BLaER1 (cell line): Measurements from ENCODE around the gene CLEC6A.

Experiments
- H3K27ac ChIP-seq: shearing (Covaris generic); formaldehyde crosslinking; 2 replicates; pipeline ENCODE4 v1.8.1; 2022
- H3K27me3 ChIP-seq: shearing (Covaris generic); formaldehyde crosslinking; 2 replicates; pipeline ENCODE4 v1.8.1; 2022
- H3K36me3 ChIP-seq: shearing (Covaris generic); formaldehyde crosslinking; 2 replicates; pipeline ENCODE4 v1.8.1; 2022
- H3K4me1 ChIP-seq: shearing (Covaris generic); formaldehyde crosslinking; 2 replicates; pipeline ENCODE4 v1.8.1; 2022
- H3K4me2 ChIP-seq: shearing (Covaris generic); formaldehyde crosslinking; 2 replicates; pipeline ENCODE4 v1.8.1; 2022
- H3K4me3 ChIP-seq: shearing (Covaris generic); formaldehyde crosslinking; 2 replicates; pipeline ENCODE4 v1.8.1; 2022
- H3K9ac ChIP-seq: shearing (Covaris generic); formaldehyde crosslinking; 2 replicates; pipeline ENCODE4 v1.8.1; 2022
- H3K9me3 ChIP-seq: shearing (Covaris generic); formaldehyde crosslinking; 2 replicates; pipeline ENCODE4 v1.8.1; 2022
- H4K20me1 ChIP-seq: shearing (Covaris generic); formaldehyde crosslinking; 2 replicates; pipeline ENCODE4 v1.8.1; 2022
- Cebpa-rat ChIP-seq: shearing (Covaris generic); IDR thresholded peaks from 2 replicates; pipeline ENCODE4 v1.8.1; 2022

The CLEC6A gene

GRCh38 chr12:8455271-8455670 lies 491 bp upstream of the CLEC6A start:
- Histone ChIP-seq H3K4me2 (no peak overlapping the region), H3K27me3 (no peaks in the 10 kb centered on the region), H4K20me1 (no peaks in the 10 kb centered on the region), H3K9me3 (no peaks in the 10 kb centered on the region), H3K9ac (no peak overlapping the region), H3K4me3 (no peak overlapping the region), H3K36me3 (no peaks in the 10 kb centered on the region), H3K4me1 (no peaks in the 10 kb centered on the region), H3K27ac (no peak overlapping the region)
- no peak for TF ChIP-seq Cebpa-rat

GRCh38 chr12:8461426-8461825 lies 5.7 kb downstream of the CLEC6A start:
- H4K20me1 ChIP-seq: no peaks in the 10 kb centered on the region
- no peaks in the 10 kb centered on the region for H3K4me1 ChIP-seq
- H3K4me2 ChIP-seq: no peak overlapping the region
- no peak overlapping the region for H3K27ac ChIP-seq
- no peak overlapping the region for H3K4me3 ChIP-seq
- no peak for TF ChIP-seq Cebpa-rat
- no peaks in the 10 kb centered on the region for H3K9me3 ChIP-seq
- no peaks in the 10 kb centered on the region for H3K36me3 ChIP-seq
- H3K9ac ChIP-seq: no peak overlapping the region
- H3K27me3 ChIP-seq: no peaks in the 10 kb centered on the region

- Histone ChIP-seq H3K9me3 (peaks cover 9% of the 10 kb centered on the region), H3K36me3 (no peaks in the 10 kb centered on the region), H4K20me1 (no peaks in the 10 kb centered on the region), H3K4me2 (no peak overlapping the region), H3K27ac (no peak overlapping the region), H3K9ac (no peak overlapping the region), H3K4me3 (no peak overlapping the region), H3K4me1 (no peaks in the 10 kb centered on the region), H3K27me3 (no peaks in the 10 kb centered on the region)
- no peak for TF ChIP-seq Cebpa-rat
These were observed 9.7 kb downstream of the CLEC6A start for GRCh38 chr12:8465301-8465996.

- no peaks in the 10 kb centered on the region for H3K36me3 ChIP-seq
- no peak overlapping the region for H3K27ac ChIP-seq
- no peak overlapping the region for H3K4me2 ChIP-seq
- H3K9ac ChIP-seq: no peak overlapping the region
- H3K4me3 ChIP-seq: no peak overlapping the region
- peaks cover 9% of the 10 kb centered on the region for H3K9me3 ChIP-seq
- H4K20me1 ChIP-seq: no peaks in the 10 kb centered on the region
- H3K4me1 ChIP-seq: no peaks in the 10 kb centered on the region
- H3K27me3 ChIP-seq: no peaks in the 10 kb centered on the region
- TF ChIP-seq Cebpa-rat: no peak
These were observed 10.5 kb downstream of the CLEC6A start for GRCh38 chr12:8466241-8466640.

- no peaks in the 10 kb centered on the region for H3K36me3 ChIP-seq
- H3K9ac ChIP-seq: no peak overlapping the region
- H3K4me2 ChIP-seq: no peak overlapping the region
- H4K20me1 ChIP-seq: no peaks in the 10 kb centered on the region
- H3K27ac ChIP-seq: no peak overlapping the region
- H3K9me3 ChIP-seq: peaks cover 9% of the 10 kb centered on the region
- no peak overlapping the region for H3K4me3 ChIP-seq
- H3K27me3 ChIP-seq: no peaks in the 10 kb centered on the region
- H3K4me1 ChIP-seq: no peaks in the 10 kb centered on the region
- no peak for TF ChIP-seq Cebpa-rat
These were observed 15.3 kb downstream of the CLEC6A start for GRCh38 chr12:8471090-8471489.

GRCh38 chr12:8475508-8476203 lies 19.9 kb downstream of the CLEC6A start:
- Histone ChIP-seq H3K36me3 (no peaks in the 10 kb centered on the region), H3K9ac (no peak overlapping the region), H3K27me3 (no peaks in the 10 kb centered on the region), H3K4me2 (no peak overlapping the region), H3K27ac (no peak overlapping the region), H3K9me3 (no peaks in the 10 kb centered on the region), H3K4me1 (no peaks in the 10 kb centered on the region), H3K4me3 (no peak overlapping the region), H4K20me1 (no peaks in the 10 kb centered on the region)
- TF ChIP-seq Cebpa-rat: no peak

- H4K20me1 ChIP-seq: no peaks in the 10 kb centered on the region
- H3K27ac ChIP-seq: no peak overlapping the region
- no peaks in the 10 kb centered on the region for H3K4me1 ChIP-seq
- no peak overlapping the region for H3K4me3 ChIP-seq
- H3K9ac ChIP-seq: no peak overlapping the region
- no peaks in the 10 kb centered on the region for H3K36me3 ChIP-seq
- no peak for TF ChIP-seq Cebpa-rat
- no peaks in the 10 kb centered on the region for H3K27me3 ChIP-seq
- no peak overlapping the region for H3K4me2 ChIP-seq
- H3K9me3 ChIP-seq: no peaks in the 10 kb centered on the region
These were observed 26.9 kb downstream of the CLEC6A start for GRCh38 chr12:8482571-8483061.

GRCh38 chr12:8483079-8483478 lies 27.3 kb downstream of the CLEC6A start:
- no peak for TF ChIP-seq Cebpa-rat
- Histone ChIP-seq H3K4me1 (no peaks in the 10 kb centered on the region), H3K4me3 (no peak overlapping the region), H3K27ac (no peak overlapping the region), H3K4me2 (no peak overlapping the region), H3K9me3 (no peaks in the 10 kb centered on the region), H3K36me3 (no peaks in the 10 kb centered on the region), H3K27me3 (no peaks in the 10 kb centered on the region), H4K20me1 (no peaks in the 10 kb centered on the region), H3K9ac (no peak overlapping the region)

- Histone ChIP-seq H3K4me3 (no peak overlapping the region), H3K9ac (no peak overlapping the region), H3K4me1 (peaks cover 39% of the 10 kb centered on the region), H3K36me3 (no peaks in the 10 kb centered on the region), H3K27me3 (no peaks in the 10 kb centered on the region), H3K9me3 (peaks cover 7% of the 10 kb centered on the region; the same call in 1 of the 2 replicates), H4K20me1 (no peaks in the 10 kb centered on the region), H3K4me2 (peak overlapping the region; percentile 29), H3K27ac (no peak overlapping the region)
- no peak for TF ChIP-seq Cebpa-rat
These were observed 36.1 kb downstream of the CLEC6A start for GRCh38 chr12:8491646-8492530.
